SK-N-SH (cell line): Measurements from ENCODE around the gene USP8. TPM values are rescaled to one million over a fixed set of nuclear protein-coding genes. Genes with fewer than 3 reads are reported as not detected.
A peak's percentile ranks its signal among the peaks of the same experiment; 100 is the strongest.

ENCODE experiments used
- CTCF ChIA-PET: fragments of 300-600, 350-600 bp; formaldehyde crosslinking; extraction: SDS; loops from one replicate; lab custom pipeline; 2021; lab: Yijun Ruan, JAX
- POLR2A ChIA-PET: fragments of 350-600 bp; sonication (Branson Sonifier 250); formaldehyde crosslinking; extraction: SDS; loops from one replicate; lab custom pipeline; 2020; ENCODE audit warnings: antibody characterized with exemption, inconsistent platforms; lab: Yijun Ruan, JAX
- DNase-seq: peaks from one replicate; pipeline ENCODE4 v3.0.0; 2012
- H2AFZ ChIP-seq: fragments of 200-600 bp; sonication (generic); 2 replicates; pipeline ENCODE4 v1.8.1; 2016; ENCODE audit warnings: antibody characterized with exemption, mild to moderate bottlenecking, low read depth
- H3F3A ChIP-seq: fragments of 200-600 bp; sonication (generic); replicated peaks from 2 replicates; pipeline ENCODE3; 2016; ENCODE audit warnings: antibody characterized with exemption, mild to moderate bottlenecking; ENCODE audit not compliant: insufficient read depth
- H3K27ac ChIP-seq, 2 experiments: fragments of 200-500 bp in 1 of 2; fragments of 200-600 bp in 1 of 2; sonication (Bioruptor generic) in 1 of 2; sonication (generic), shearing (Covaris generic) in 1 of 2; 2 replicates each; pipeline versions ENCODE4 v1.5.1 to v1.6.1; 2014 to 2016; ENCODE audit warnings: low read depth in 2 of 2, inconsistent platforms in 1 of 2, low read length in 1 of 2, mild to moderate bottlenecking in 1 of 2, mixed read lengths in 1 of 2
- H3K27me3 ChIP-seq: fragments of 200-600 bp; sonication (generic), shearing (Covaris generic); 2 replicates; pipeline ENCODE4 v1.6.1; 2016; ENCODE audit warnings: mixed run types; ENCODE audit not compliant: insufficient read depth
- H3K36me3 ChIP-seq, 2 experiments: fragments of 200-500 bp in 1 of 2; fragments of 200-600 bp in 1 of 2; sonication (Bioruptor generic) in 1 of 2; sonication (generic) in 1 of 2; replicated peaks in 1 of 2; 2 replicates each; pipeline versions ENCODE3 to v1.5.1; 2014 to 2016; ENCODE audit warnings: low read length in 1 of 2, mild to moderate bottlenecking in 1 of 2; ENCODE audit not compliant: insufficient read depth in 2 of 2, control insufficient read depth in 1 of 2
- H3K4me1 ChIP-seq, 2 experiments: fragments of 200-500 bp in 1 of 2; fragments of 200-600 bp in 1 of 2; sonication (Bioruptor generic) in 1 of 2; sonication (generic), shearing (Covaris generic) in 1 of 2; 2 replicates each; pipeline versions ENCODE4 v1.5.1 to v1.6.1; 2014 to 2016; ENCODE audit warnings: low read depth in 1 of 2, low read length in 1 of 2, mixed run types in 1 of 2; ENCODE audit not compliant: insufficient read depth in 2 of 2, control insufficient read depth in 1 of 2
- H3K4me2 ChIP-seq: fragments of 200-600 bp; sonication (generic), shearing (Covaris generic); 2 replicates; pipeline ENCODE4 v1.6.1; 2017; ENCODE audit warnings: mixed run types
- H3K4me3 ChIP-seq, 2 experiments: fragments of 200-500 bp in 1 of 2; fragments of 200-600 bp in 1 of 2; sonication (Bioruptor generic) in 1 of 2; sonication (generic), shearing (Covaris generic) in 1 of 2; 2 replicates each; pipeline versions ENCODE4 v1.5.1 to v1.8.1; 2014 to 2016; ENCODE audit warnings: low read depth in 2 of 2, inconsistent platforms in 1 of 2, low read length in 1 of 2, mild to moderate bottlenecking in 1 of 2, mixed read lengths in 1 of 2, moderate library complexity in 1 of 2
- H3K79me2 ChIP-seq: fragments of 200-600 bp; sonication (generic); 2 replicates; pipeline ENCODE4 v1.8.1; 2017; ENCODE audit warnings: mild to moderate bottlenecking; ENCODE audit not compliant: insufficient read depth
- H3K9ac ChIP-seq: fragments of 200-600 bp; sonication (generic); 2 replicates; pipeline ENCODE4 v1.6.1; 2017; ENCODE audit warnings: mixed run types
- H3K9me2 ChIP-seq: fragments of 200-600 bp; sonication (generic); 2 replicates; pipeline ENCODE4 v1.6.1; 2017; ENCODE audit warnings: mixed run types
- H3K9me3 ChIP-seq: fragments of 200-600 bp; sonication (generic); 2 replicates; pipeline ENCODE4 v1.6.1; 2017; ENCODE audit warnings: mixed run types, mild to moderate bottlenecking, moderate library complexity
- H4K20me1 ChIP-seq: fragments of 200-600 bp; sonication (generic); 2 replicates; pipeline ENCODE4 v1.6.1; 2017; ENCODE audit warnings: mild to moderate bottlenecking, mixed run types; ENCODE audit not compliant: insufficient read depth
- FOXM1 ChIP-seq: IDR thresholded peaks from 2 replicates; pipeline ENCODE4 v1.4.0; 2012; ENCODE audit warnings: low read depth, mild to moderate bottlenecking
- JUND ChIP-seq: IDR thresholded peaks from 2 replicates; pipeline ENCODE4 v1.4.0; 2012
- MXI1 ChIP-seq: IDR thresholded peaks from 2 replicates; pipeline ENCODE4 v1.6.1; 2012; ENCODE audit warnings: mild to moderate bottlenecking, low read depth, low read length, improper control_type of control experiment
- NFIC ChIP-seq: IDR thresholded peaks from 2 replicates; pipeline ENCODE4 v1.4.0; 2012; ENCODE audit warnings: borderline replicate concordance
- NRF1 ChIP-seq: IDR thresholded peaks from 2 replicates; pipeline ENCODE4 v1.6.1; 2012; ENCODE audit warnings: low read depth, mild to moderate bottlenecking, low read length
- POLR2AphosphoS5 ChIP-seq: IDR thresholded peaks from 2 replicates; pipeline ENCODE4 v1.6.1; 2012; ENCODE audit warnings: low read depth, low read length
- RAD21 ChIP-seq: IDR thresholded peaks from 2 replicates; pipeline ENCODE4 v1.6.1; 2012; ENCODE audit warnings: mild to moderate bottlenecking, low read length
- SIN3A ChIP-seq: IDR thresholded peaks from 2 replicates; pipeline ENCODE4 v1.6.1; 2012; ENCODE audit warnings: low read depth, mild to moderate bottlenecking, low read length, moderate library complexity, borderline replicate concordance
- SMC3 ChIP-seq: IDR thresholded peaks from 2 replicates; pipeline ENCODE4 v1.6.1; 2012; ENCODE audit warnings: low read depth, low read length, improper control_type of control experiment
- TCF12 ChIP-seq: IDR thresholded peaks from 2 replicates; pipeline ENCODE4 v1.4.0; 2012
- WGBS: methylation state at CpG from one replicate; pipeline ENCODE4 v1.1.6; 2017; ENCODE audit warnings: low lambda C conversion rate; 5-methylcytosine and 5-hydroxymethylcytosine counted together
- polyA plus RNA-seq, 3 experiments: library from polyadenylated mRNA; depleted of rRNA; stranded (reverse); fragments of >200 nt; gene quantifications; 2 replicates each; pipeline ENCODE4 v1.2.3, GENCODE V29; 2012
- TF ChIP-seq, protein P1 (sequence below): IDR thresholded peaks from 2 replicates; pipeline ENCODE4 v1.6.1; 2012; ENCODE audit warnings: mild to moderate bottlenecking, low read depth, low read length, moderate library complexity
- TF ChIP-seq, protein P2 (sequence below): IDR thresholded peaks from 2 replicates; pipeline ENCODE4 v1.4.0; 2012; ENCODE audit warnings: low read depth
- TF ChIP-seq, protein P3 (sequence below): fragments of 200-600 bp; sonication (generic); IDR thresholded peaks from 2 replicates; pipeline ENCODE4 v1.6.1; 2017; ENCODE audit warnings: antibody characterized with exemption, mild to moderate bottlenecking, moderate library complexity

Gene USP8
- polyA plus RNA-seq, 1 of the 3 experiments (the other 2 are of a cell fraction): 23.4 TPM

DNA sequence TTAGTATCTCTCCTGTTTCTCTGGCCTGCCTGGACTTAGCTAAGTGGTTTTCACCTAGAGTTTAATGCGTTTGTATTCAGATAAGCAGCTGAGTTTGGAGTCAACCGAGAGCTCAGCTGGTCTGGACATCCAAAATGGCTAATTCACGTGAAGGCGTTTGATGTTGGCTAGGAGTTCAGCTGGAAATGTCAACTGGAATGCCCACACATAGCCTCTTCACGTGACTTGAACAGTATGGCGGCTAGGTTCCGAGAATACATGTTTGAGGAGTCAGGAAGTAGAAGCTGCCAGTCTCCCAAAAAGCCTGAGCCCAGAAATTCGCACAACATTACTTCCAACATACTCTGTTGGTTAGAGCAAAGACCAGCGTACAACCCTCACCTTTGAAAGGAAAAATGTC is 2.2 kb downstream of the USP8 start:
- Histone ChIP-seq H3K9me3 (no peaks in the 10 kb centered on the region), H3K9me2 (no peaks in the 10 kb centered on the region), H3K4me1 (peaks cover 2 to 9% of the 10 kb centered on the region in 2 experiments; a peak in 3 of 4 replicates), H3K4me2 (peak overlapping the region; percentile 85; the same call in 1 of the 2 replicates), H3K9ac (no peak overlapping the region), H3K79me2 (peaks cover 71% of the 10 kb centered on the region), H3K4me3 (no peak overlapping the region), H3K27me3 (no peaks in the 10 kb centered on the region), H3K27ac (no peak overlapping the region), H2AFZ (no peak overlapping the region)
- WGBS: 93% methylated on average over 9 of the region's 9 CpGs
- no peak for DNase-seq
- ChIA-PET CTCF (no interaction called here), POLR2A (no interaction called here)
- TF ChIP-seq SMC3: no peak
- TF ChIP-seq, protein P1, sequence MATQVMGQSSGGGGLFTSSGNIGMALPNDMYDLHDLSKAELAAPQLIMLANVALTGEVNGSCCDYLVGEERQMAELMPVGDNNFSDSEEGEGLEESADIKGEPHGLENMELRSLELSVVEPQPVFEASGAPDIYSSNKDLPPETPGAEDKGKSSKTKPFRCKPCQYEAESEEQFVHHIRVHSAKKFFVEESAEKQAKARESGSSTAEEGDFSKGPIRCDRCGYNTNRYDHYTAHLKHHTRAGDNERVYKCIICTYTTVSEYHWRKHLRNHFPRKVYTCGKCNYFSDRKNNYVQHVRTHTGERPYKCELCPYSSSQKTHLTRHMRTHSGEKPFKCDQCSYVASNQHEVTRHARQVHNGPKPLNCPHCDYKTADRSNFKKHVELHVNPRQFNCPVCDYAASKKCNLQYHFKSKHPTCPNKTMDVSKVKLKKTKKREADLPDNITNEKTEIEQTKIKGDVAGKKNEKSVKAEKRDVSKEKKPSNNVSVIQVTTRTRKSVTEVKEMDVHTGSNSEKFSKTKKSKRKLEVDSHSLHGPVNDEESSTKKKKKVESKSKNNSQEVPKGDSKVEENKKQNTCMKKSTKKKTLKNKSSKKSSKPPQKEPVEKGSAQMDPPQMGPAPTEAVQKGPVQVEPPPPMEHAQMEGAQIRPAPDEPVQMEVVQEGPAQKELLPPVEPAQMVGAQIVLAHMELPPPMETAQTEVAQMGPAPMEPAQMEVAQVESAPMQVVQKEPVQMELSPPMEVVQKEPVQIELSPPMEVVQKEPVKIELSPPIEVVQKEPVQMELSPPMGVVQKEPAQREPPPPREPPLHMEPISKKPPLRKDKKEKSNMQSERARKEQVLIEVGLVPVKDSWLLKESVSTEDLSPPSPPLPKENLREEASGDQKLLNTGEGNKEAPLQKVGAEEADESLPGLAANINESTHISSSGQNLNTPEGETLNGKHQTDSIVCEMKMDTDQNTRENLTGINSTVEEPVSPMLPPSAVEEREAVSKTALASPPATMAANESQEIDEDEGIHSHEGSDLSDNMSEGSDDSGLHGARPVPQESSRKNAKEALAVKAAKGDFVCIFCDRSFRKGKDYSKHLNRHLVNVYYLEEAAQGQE: no peak
- TF ChIP-seq, all 33 proteins: peak for 0
- Histone ChIP-seq H4K20me1 (peaks cover 15% of the 10 kb centered on the region), H3K36me3 (peaks cover 0 to 4% of the 10 kb centered on the region in 2 experiments), H3F3A (peaks cover 9% of the 10 kb centered on the region)

DNA sequence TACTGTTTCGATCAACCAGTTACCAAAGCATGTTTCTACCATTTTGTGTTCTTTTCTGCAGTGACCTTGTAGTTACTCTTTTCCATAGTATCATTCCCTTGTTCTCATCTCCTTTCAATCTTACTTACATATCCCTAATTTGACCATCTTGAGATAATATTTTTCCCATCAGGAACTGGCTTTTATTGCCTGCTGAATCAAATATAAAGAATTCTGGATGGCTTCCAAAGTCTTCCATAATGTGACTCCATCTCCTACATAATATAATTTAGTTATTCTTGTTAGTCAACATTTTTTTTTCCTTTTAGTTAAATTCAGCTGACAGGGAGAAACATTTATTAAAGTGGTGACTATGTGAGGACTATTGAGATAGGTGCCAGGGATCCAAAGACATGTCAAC is 7.0 kb downstream of the USP8 start:
- peaks cover 10% of the 10 kb centered on the region for H3F3A ChIP-seq
- no peaks in the 10 kb centered on the region for H3K9me3 ChIP-seq
- H3K4me2 ChIP-seq: peak overlapping the region; percentile 43; the same call in 1 of the 2 replicates
- no peak overlapping the region for H2AFZ ChIP-seq
- peak overlapping the region in 1 of 2 experiments; percentile 50; a peak in 1 of 4 replicates for H3K27ac ChIP-seq
- TF ChIP-seq JUND (no peak), NFIC (peak; percentile 21; the same call in 1 of the 2 replicates), RAD21 (no peak), TCF12 (peak; percentile 19; the same call in 1 of the 2 replicates)
- TF ChIP-seq, protein P2, sequence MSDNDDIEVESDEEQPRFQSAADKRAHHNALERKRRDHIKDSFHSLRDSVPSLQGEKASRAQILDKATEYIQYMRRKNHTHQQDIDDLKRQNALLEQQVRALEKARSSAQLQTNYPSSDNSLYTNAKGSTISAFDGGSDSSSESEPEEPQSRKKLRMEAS: no peak
- CTCF ChIA-PET: no interaction called here
- no peak overlapping the region for H3K4me3 ChIP-seq
- H4K20me1 ChIP-seq: peaks cover 25% of the 10 kb centered on the region
- POLR2A ChIA-PET: no interaction called here
- peaks cover 99% of the 10 kb centered on the region for H3K79me2 ChIP-seq
- H3K9ac ChIP-seq: no peak overlapping the region
- H3K9me2 ChIP-seq: no peaks in the 10 kb centered on the region
- H3K4me1 ChIP-seq: peaks cover 0 to 10% of the 10 kb centered on the region in 2 experiments; a peak in 2 of 4 replicates
- 90% methylated on average over 1 of the region's 1 CpG for WGBS
- H3K36me3 ChIP-seq: peaks cover 0 to 28% of the 10 kb centered on the region in 2 experiments
- no peak for DNase-seq
- no peaks in the 10 kb centered on the region for H3K27me3 ChIP-seq

DNA sequence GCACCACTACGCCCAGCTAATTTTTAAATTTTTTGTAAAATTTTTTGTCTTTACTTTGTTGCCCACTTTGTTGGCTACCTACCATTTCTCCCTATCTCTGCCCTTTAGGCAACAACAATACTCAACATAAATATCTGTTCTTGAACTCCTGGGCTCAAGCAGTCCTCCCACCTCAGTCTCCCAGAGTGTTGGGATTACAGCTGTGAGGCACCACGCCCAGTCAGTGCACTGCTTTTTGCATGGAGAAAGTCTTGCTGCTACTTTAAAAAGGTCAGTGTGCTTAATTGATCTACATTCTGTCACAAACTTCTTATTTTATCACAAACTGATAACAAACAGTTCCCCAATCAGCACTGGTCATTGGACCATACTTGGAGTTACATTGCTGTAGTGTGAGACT is 8.0 kb downstream of the USP8 start:
- H3K79me2 ChIP-seq: peaks cover 99% of the 10 kb centered on the region
- H3K9ac ChIP-seq: no peak overlapping the region
- no peak for TF ChIP-seq SIN3A
- no peak for TF ChIP-seq POLR2AphosphoS5
- TF ChIP-seq MXI1: no peak
- no peak for TF ChIP-seq FOXM1
- TF ChIP-seq NRF1: no peak
- TF ChIP-seq, protein P3, sequence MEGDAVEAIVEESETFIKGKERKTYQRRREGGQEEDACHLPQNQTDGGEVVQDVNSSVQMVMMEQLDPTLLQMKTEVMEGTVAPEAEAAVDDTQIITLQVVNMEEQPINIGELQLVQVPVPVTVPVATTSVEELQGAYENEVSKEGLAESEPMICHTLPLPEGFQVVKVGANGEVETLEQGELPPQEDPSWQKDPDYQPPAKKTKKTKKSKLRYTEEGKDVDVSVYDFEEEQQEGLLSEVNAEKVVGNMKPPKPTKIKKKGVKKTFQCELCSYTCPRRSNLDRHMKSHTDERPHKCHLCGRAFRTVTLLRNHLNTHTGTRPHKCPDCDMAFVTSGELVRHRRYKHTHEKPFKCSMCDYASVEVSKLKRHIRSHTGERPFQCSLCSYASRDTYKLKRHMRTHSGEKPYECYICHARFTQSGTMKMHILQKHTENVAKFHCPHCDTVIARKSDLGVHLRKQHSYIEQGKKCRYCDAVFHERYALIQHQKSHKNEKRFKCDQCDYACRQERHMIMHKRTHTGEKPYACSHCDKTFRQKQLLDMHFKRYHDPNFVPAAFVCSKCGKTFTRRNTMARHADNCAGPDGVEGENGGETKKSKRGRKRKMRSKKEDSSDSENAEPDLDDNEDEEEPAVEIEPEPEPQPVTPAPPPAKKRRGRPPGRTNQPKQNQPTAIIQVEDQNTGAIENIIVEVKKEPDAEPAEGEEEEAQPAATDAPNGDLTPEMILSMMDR: no peak
- no peak for TF ChIP-seq RAD21
- TF ChIP-seq, all 33 proteins: peak for 0
- Histone ChIP-seq H3K27ac (no peak overlapping the region), H3K4me3 (no peak overlapping the region), H3K27me3 (no peaks in the 10 kb centered on the region), H3K4me1 (peaks cover 0 to 10% of the 10 kb centered on the region in 2 experiments; a peak in 2 of 4 replicates), H3K9me3 (no peaks in the 10 kb centered on the region), H3F3A (peaks cover 10% of the 10 kb centered on the region), H4K20me1 (peaks cover 26% of the 10 kb centered on the region), H2AFZ (no peak overlapping the region), H3K36me3 (peaks cover 0 to 31% of the 10 kb centered on the region in 2 experiments), H3K4me2 (no peak overlapping the region), H3K9me2 (no peaks in the 10 kb centered on the region)
- no peak for DNase-seq
- ChIA-PET POLR2A (no interaction called here), CTCF (interaction anchor here (0.6 kb wide), 2 partner anchors 67 to 275 kb away, joined by 3 to 4 read pairs; no protein-coding TSS in a partner anchor)
- 100% methylated on average over 2 of the region's 2 CpGs for WGBS
